Neural cell (in vitro differentiated cells): ENCODE measurements around the gene PARVA. TPM values are rescaled to one million over a fixed set of nuclear protein-coding genes. Genes with fewer than 3 reads are reported as not detected.

Source experiments
- H2AFZ ChIP-seq: fragments of 200-600, 300-800 bp; sonication (generic), shearing (Covaris generic); 2 replicates; pipeline ENCODE4 v1.6.0; 2014; ENCODE audit warnings: low read depth, mild to moderate bottlenecking, antibody characterized with exemption, low read length, moderate library complexity
- H3F3A ChIP-seq: fragments of 200-600 bp; shearing (Covaris generic); 2 replicates; pipeline ENCODE4 v1.6.1; 2016; ENCODE audit warnings: mild to moderate bottlenecking, moderate library complexity, mixed read lengths, antibody characterized with exemption, low read length; ENCODE audit not compliant: insufficient read depth, poor library complexity, severe bottlenecking
- H3K27ac ChIP-seq: fragments of 200-600, 300-800 bp; sonication (generic), shearing (Covaris generic); 2 replicates; pipeline ENCODE4 v1.5.1; 2014; ENCODE audit warnings: mild to moderate bottlenecking, low read length, moderate library complexity
- H3K27me3 ChIP-seq: fragments of 300-800, 200-600 bp; sonication (generic), shearing (Covaris generic); 2 replicates; pipeline ENCODE4 v1.6.0; 2014; ENCODE audit warnings: mild to moderate bottlenecking, low read depth, low read length, moderate library complexity; ENCODE audit not compliant: insufficient read depth
- H3K36me3 ChIP-seq: fragments of 300-800, 200-600 bp; sonication (generic), shearing (Covaris generic); 2 replicates; pipeline ENCODE4 v1.5.1; 2014; ENCODE audit warnings: mild to moderate bottlenecking, antibody characterized with exemption, low read length, moderate library complexity; ENCODE audit not compliant: insufficient read depth
- H3K4me2 ChIP-seq: fragments of 300-800, 200-600 bp; sonication (generic), shearing (Covaris generic); 2 replicates; pipeline ENCODE4 v1.6.0; 2014; ENCODE audit warnings: mild to moderate bottlenecking, low read length
- H3K4me3 ChIP-seq: fragments of 300-800, 200-600 bp; sonication (generic), shearing (Covaris generic); 2 replicates; pipeline ENCODE4 v1.5.1; 2014; ENCODE audit warnings: mild to moderate bottlenecking, low read length, moderate library complexity
- H3K79me2 ChIP-seq: fragments of 200-600 bp; shearing (Covaris generic); replicated peaks from 2 replicates; pipeline ENCODE4 v1.6.0; 2014; ENCODE audit warnings: mild to moderate bottlenecking, low read length, moderate library complexity; ENCODE audit not compliant: insufficient read depth
- H3K9ac ChIP-seq: fragments of 300-800, 200-600 bp; sonication (generic), shearing (Covaris generic); 2 replicates; pipeline ENCODE4 v1.6.1; 2016; ENCODE audit warnings: mild to moderate bottlenecking, low read length, mixed read lengths
- H3K9me2 ChIP-seq: fragments of 200-600 bp; shearing (Covaris generic); 2 replicates; pipeline ENCODE4 v1.6.1; 2016; ENCODE audit warnings: mild to moderate bottlenecking, low read length, mixed read lengths; ENCODE audit not compliant: insufficient read depth
- H3K9me3 ChIP-seq: fragments of 200-600, 300-800 bp; sonication (generic), shearing (Covaris generic); 2 replicates; pipeline ENCODE4 v1.6.1; 2016; ENCODE audit warnings: mild to moderate bottlenecking, mixed run types, low read length, moderate library complexity, mixed read lengths
- H4K20me1 ChIP-seq: fragments of 200-600 bp; shearing (Covaris generic); 2 replicates; pipeline ENCODE4 v1.6.1; 2016; ENCODE audit warnings: mild to moderate bottlenecking, mixed run types; ENCODE audit not compliant: insufficient read depth
- CTCF ChIP-seq: fragments of 450-650 bp; IDR thresholded peaks from 2 replicates; pipeline ENCODE4 v1.5.1; 2014; ENCODE audit warnings: antibody characterized with exemption, mild to moderate bottlenecking, moderate library complexity; ENCODE audit not compliant: poor library complexity, severe bottlenecking
- EP300 ChIP-seq: fragments of 450-650 bp; conservative IDR thresholded peaks from 2 replicates; pipeline ENCODE4 v1.6.1; 2014; ENCODE audit warnings: antibody characterized with exemption, mild to moderate bottlenecking, moderate library complexity; ENCODE audit not compliant: poor library complexity, severe bottlenecking
- EZH2 ChIP-seq: fragments of 200-600, 300-800 bp; shearing (Covaris generic), sonication (generic); IDR thresholded peaks from 2 replicates; pipeline ENCODE4 v1.6.1; 2014; ENCODE audit warnings: antibody characterized with exemption, low read length, borderline replicate concordance, mild to moderate bottlenecking; ENCODE audit not compliant: insufficient read depth, poor library complexity, severe bottlenecking
- MXI1 ChIP-seq: fragments of 450-650 bp; conservative IDR thresholded peaks from 2 replicates; pipeline ENCODE4 v1.6.1; 2014; ENCODE audit warnings: antibody characterized with exemption, mild to moderate bottlenecking; ENCODE audit not compliant: poor library complexity, severe bottlenecking
- POLR2AphosphoS5 ChIP-seq: IDR thresholded peaks from 2 replicates; pipeline ENCODE4 v1.6.1; 2012
- RAD21 ChIP-seq: fragments of 450-650 bp; conservative IDR thresholded peaks from 2 replicates; pipeline ENCODE4 v1.6.1; 2014; ENCODE audit warnings: antibody characterized with exemption, mild to moderate bottlenecking, moderate library complexity
- REST ChIP-seq: IDR thresholded peaks from 2 replicates; pipeline ENCODE4 v1.6.1; 2012; ENCODE audit warnings: borderline replicate concordance
- SMC3 ChIP-seq: fragments of 450-650 bp; conservative IDR thresholded peaks from 2 replicates; pipeline ENCODE4 v1.6.1; 2014; ENCODE audit warnings: antibody characterized with exemption, mild to moderate bottlenecking, moderate library complexity; ENCODE audit not compliant: poor library complexity
- TAF1 ChIP-seq: IDR thresholded peaks from 2 replicates; pipeline ENCODE4 v1.6.1; 2012; ENCODE audit warnings: low read depth
- polyA plus RNA-seq: library from polyadenylated mRNA; depleted of rRNA; stranded (reverse); fragments of >200 nt; gene quantifications from 2 replicates; pipeline ENCODE4 v1.2.3, GENCODE V29; 2014

PARVA gene
- polyA plus RNA-seq, 1 donor from 2014 or later, result 0.94 TPM

GRCh38 chr11:12509371-12509770 lies 132.0 kb downstream of the PARVA start:
- no peak for TF ChIP-seq POLR2AphosphoS5
- no peak for TF ChIP-seq EZH2
- no peak for TF ChIP-seq MXI1
- TF ChIP-seq TAF1, result no peak
- TF ChIP-seq SMC3, result no peak
- TF ChIP-seq EP300, result no peak
- TF ChIP-seq REST, result no peak
- TF ChIP-seq RAD21, result no peak
- no peak for TF ChIP-seq CTCF

GRCh38 chr11:12512132-12512531 lies 134.8 kb downstream of the PARVA start:
- Histone ChIP-seq H3K79me2 (no peaks in the 10 kb centered on the region), H3K27ac (no peak overlapping the region), H2AFZ (no peak overlapping the region), H3K9me3 (no peaks in the 10 kb centered on the region), H3K4me3 (no peak overlapping the region), H3K9me2 (no peaks in the 10 kb centered on the region), H3K36me3 (no peaks in the 10 kb centered on the region), H3F3A (no peaks in the 10 kb centered on the region), H3K4me2 (no peak overlapping the region), H3K27me3 (no peaks in the 10 kb centered on the region), H4K20me1 (no peaks in the 10 kb centered on the region), H3K9ac (no peak overlapping the region)
- TF ChIP-seq MXI1 (no peak), EZH2 (no peak), REST (no peak), RAD21 (no peak), SMC3 (no peak), EP300 (no peak), TAF1 (no peak), CTCF (no peak), POLR2AphosphoS5 (no peak)

More at GRCh38 chr11:12509371-12509770, 132.0 kb downstream of the PARVA start:
- Histone ChIP-seq H3F3A (no peaks in the 10 kb centered on the region), H3K9me3 (no peaks in the 10 kb centered on the region), H3K36me3 (no peaks in the 10 kb centered on the region), H3K9me2 (no peaks in the 10 kb centered on the region), H3K79me2 (no peaks in the 10 kb centered on the region), H3K9ac (no peak overlapping the region), H2AFZ (no peak overlapping the region), H3K27ac (no peak overlapping the region), H3K4me3 (no peak overlapping the region), H3K27me3 (no peaks in the 10 kb centered on the region), H3K4me2 (no peak overlapping the region), H4K20me1 (no peaks in the 10 kb centered on the region)
